ENCODE data around the gene SPINT3. TPM values are rescaled to one million over a fixed set of nuclear protein-coding genes. Genes with fewer than 3 reads are reported as not detected.

SPINT3 gene
- total and polyA plus RNA-seq, 7 donors, result not detected

- H3K27me3 ChIP-seq (ENCODE audit: insufficient read depth in 3 of 3, low read length in 2 of 3), result peaks cover 0 to 34% (median 0%) of the 10 kb centered on the region in 3 donors
- H3K9me3 ChIP-seq, result no peaks in the 10 kb centered on the region
- WGBS, 3 donors, result 79 to 84% (median 81%) methylated on average over 5 of the region's 5 CpGs
- DNase-seq (no peak), ATAC-seq (no peak)
- no peak overlapping the region for H3K27ac ChIP-seq
- no peak for TF ChIP-seq CTCF (IDR thresholded peaks at IDR 0.05)
- no peaks in the 10 kb centered on the region for H3K4me1 ChIP-seq
- intact Hi-C loops (cut with DNase I), result no loop called here
- no peak overlapping the region for H3K4me3 ChIP-seq
- no peaks in the 10 kb centered on the region for H3K36me3 ChIP-seq (ENCODE audit: insufficient read depth in 1 of 2, low read depth in 1 of 2)
Measured at GRCh38 chr20:45507011-45507820, 8.2 kb downstream of the SPINT3 start.

- TF ChIP-seq CTCF (IDR thresholded peaks at IDR 0.05), result no peak
- H3K36me3 ChIP-seq (ENCODE audit: insufficient read depth in 1 of 2, low read depth in 1 of 2), result no peaks in the 10 kb centered on the region
- ATAC-seq, result no peak
- H3K4me1 ChIP-seq, result no peaks in the 10 kb centered on the region
- H3K9me3 ChIP-seq, result no peaks in the 10 kb centered on the region
- H3K27me3 ChIP-seq (ENCODE audit: insufficient read depth in 3 of 3, low read length in 2 of 3), result peaks cover 0 to 34% (median 0%) of the 10 kb centered on the region in 3 donors
- 73 to 79% (median 73%) methylated on average over 2 of the region's 2 CpGs for WGBS, 3 donors
- no peak for DNase-seq
- intact Hi-C loops (cut with DNase I), result no loop called here
- no peak overlapping the region for H3K4me3 ChIP-seq
- H3K27ac ChIP-seq, result no peak overlapping the region
Measured at GRCh38 chr20:45506398-45506797, 9.0 kb downstream of the SPINT3 start.

GRCh38 chr20:45503403-45503802 is 12.0 kb downstream of the SPINT3 start:
- Histone ChIP-seq H3K4me1 (no peaks in the 10 kb centered on the region), H3K27me3 (ENCODE audit: insufficient read depth in 3 of 3, low read length in 2 of 3) (peaks cover 0 to 39% (median 0%) of the 10 kb centered on the region in 3 donors), H3K9me3 (no peaks in the 10 kb centered on the region), H3K36me3 (ENCODE audit: insufficient read depth in 1 of 2, low read depth in 1 of 2) (no peaks in the 10 kb centered on the region), H3K27ac (no peak overlapping the region), H3K4me3 (no peak overlapping the region)
- no peak for ATAC-seq
- no peak for TF ChIP-seq CTCF (IDR thresholded peaks at IDR 0.05)
- 28 to 30% (median 30%) methylated on average over 2 of the region's 2 CpGs for WGBS, 3 donors
- DNase-seq, result no peak
- intact Hi-C loops (cut with DNase I), result no loop called here

GRCh38 chr20:45502561-45502960 is 12.9 kb downstream of the SPINT3 start:
- H3K4me3 ChIP-seq, result no peak overlapping the region
- ATAC-seq (no peak), DNase-seq (no peak)
- H3K27me3 ChIP-seq (ENCODE audit: insufficient read depth in 3 of 3, low read length in 2 of 3), result peaks cover 0 to 47% (median 4%) of the 10 kb centered on the region in 3 donors
- intact Hi-C loops (cut with DNase I), result no loop called here
- H3K4me1 ChIP-seq, result no peaks in the 10 kb centered on the region
- no peaks in the 10 kb centered on the region for H3K36me3 ChIP-seq (ENCODE audit: insufficient read depth in 1 of 2, low read depth in 1 of 2)
- WGBS, 3 donors, result 52 to 65% (median 56%) methylated on average over 1 of the region's 1 CpG
- H3K9me3 ChIP-seq, result no peaks in the 10 kb centered on the region
- no peak for TF ChIP-seq CTCF (IDR thresholded peaks at IDR 0.05)
- no peak overlapping the region for H3K27ac ChIP-seq
